GM12878 (cell line): ENCODE data around the gene GRN. TPM values are rescaled to one million over a fixed set of nuclear protein-coding genes. Genes with fewer than 3 reads are reported as not detected.

Experiments used
- ATAC-seq: fragments of 200-7000 bp; cut with Tn5 transposase; 3 replicates; pipeline ENCODE4 v1.9.1; 2020; ENCODE audit warnings: mild to moderate bottlenecking, moderate library complexity
- BruUV-seq: library from RNA; stranded (reverse); fragments of 400-500 nt; replicated peaks from 2 replicates; lab custom pipeline; 2021; lab: Mats Ljungman, UMichigan
- CTCF ChIA-PET: fragments of 300-600 bp; sonication (Branson Sonifier 250); formaldehyde crosslinking; extraction: SDS; loops from one replicate; lab custom pipeline; 2021; ENCODE audit warnings: inconsistent platforms; lab: Yijun Ruan, JAX
- POLR2A ChIA-PET: fragments of 350-600 bp; formaldehyde crosslinking; extraction: SDS; loops from one replicate; lab custom pipeline; 2021; ENCODE audit warnings: inconsistent platforms; lab: Charles Lee
- RAD21 ChIA-PET: fragments of 300-600 bp; sonication (Branson Sonifier 250); formaldehyde crosslinking; loops from one replicate; lab custom pipeline; 2023; ENCODE audit warnings: antibody characterized with exemption; ENCODE audit not compliant: unreplicated experiment; lab: Charles Lee
- SMC1A ChIA-PET: fragments of 300-600 bp; sonication (Branson Sonifier 250); formaldehyde crosslinking; loops from one replicate; lab custom pipeline; 2023; ENCODE audit not compliant: unreplicated experiment, uncharacterized antibody; lab: Charles Lee
- DNase-seq: peaks from one replicate; pipeline ENCODE4 v3.0.0-alpha.2; 2011; ENCODE audit warnings: low read depth, low spot score
- FAIRE-seq: peaks from 3 replicates; lab custom pipeline; 2011; peaks lifted over from hg19 to GRCh38; lab: Jason Lieb, UNC
- H2AFZ ChIP-seq: 2 replicates; pipeline ENCODE4 v1.6.0; 2011; ENCODE audit warnings: low read depth, low read length, control low read depth; ENCODE audit not compliant: control insufficient read depth
- H3K27ac ChIP-seq: 2 replicates; pipeline ENCODE4 v1.5.1; 2011; ENCODE audit warnings: control low read depth; ENCODE audit not compliant: control insufficient read depth, insufficient read depth
- H3K27me3 ChIP-seq, 2 experiments: replicated peaks in 1 of 2; 2 replicates each; pipeline versions ENCODE4 v1.6.0 to v1.6.1; 2011; ENCODE audit warnings: low read length in 1 of 2; ENCODE audit not compliant: control insufficient read depth in 2 of 2, insufficient read depth in 2 of 2
- H3K36me3 ChIP-seq, 2 experiments: 2 replicates each; pipeline ENCODE4 v1.5.1; 2011; ENCODE audit warnings: low read length in 1 of 2; ENCODE audit not compliant: control insufficient read depth in 2 of 2, insufficient read depth in 2 of 2
- H3K4me1 ChIP-seq: 2 replicates; pipeline ENCODE4 v1.6.1; 2011; ENCODE audit warnings: mild to moderate bottlenecking, low read length, moderate library complexity, mixed read lengths; ENCODE audit not compliant: control insufficient read depth, insufficient read depth
- H3K4me2 ChIP-seq: 2 replicates; pipeline ENCODE4 v1.6.0; 2011; ENCODE audit warnings: control low read depth; ENCODE audit not compliant: control insufficient read depth, insufficient read depth
- H3K4me3 ChIP-seq: fragments of 200-600 bp; sonication (generic); 2 replicates; pipeline ENCODE4 v1.5.1; 2016
- H3K79me2 ChIP-seq: 2 replicates; pipeline ENCODE4 v1.6.0; 2011; ENCODE audit warnings: low read length; ENCODE audit not compliant: control insufficient read depth, insufficient read depth
- H3K9ac ChIP-seq: 2 replicates; pipeline ENCODE4 v1.8.0; 2011; ENCODE audit warnings: low read length, control low read depth, mixed read lengths; ENCODE audit not compliant: control insufficient read depth, insufficient read depth
- H3K9me3 ChIP-seq: replicated peaks from 3 replicates; pipeline ENCODE4 v1.5.1; 2011; ENCODE audit warnings: mild to moderate bottlenecking, low read length; ENCODE audit not compliant: control insufficient read depth, insufficient read depth
- H4K20me1 ChIP-seq: 2 replicates; pipeline ENCODE4 v1.6.0; 2011; ENCODE audit not compliant: control insufficient read depth, insufficient read depth
- ASH2L ChIP-seq: fragments of 300-600, 200-600 bp; sonication (generic); IDR thresholded peaks from 2 replicates; pipeline ENCODE4 v1.6.1; 2017; ENCODE audit warnings: low read depth, mild to moderate bottlenecking, borderline replicate concordance
- EP300 ChIP-seq, 2 experiments: fragments of 150-350 bp in 1 of 2; IDR thresholded peaks; 2 replicates each; pipeline ENCODE4 v1.6.1; 2011 to 2012; ENCODE audit warnings: low read depth in 2 of 2, low read length in 2 of 2, borderline replicate concordance in 1 of 2, improper control_type of control experiment in 1 of 2, inconsistent platforms in 1 of 2; ENCODE audit not compliant: control insufficient read depth in 1 of 2
- HDAC6 ChIP-seq: fragments of 200-600 bp; sonication (generic); IDR thresholded peaks from one replicate; pipeline ENCODE4 v1.8.0; 2017; ENCODE audit warnings: antibody characterized with exemption; ENCODE audit not compliant: unreplicated experiment
- LARP7 ChIP-seq: fragments of 450-650 bp; IDR thresholded peaks from 2 replicates; pipeline ENCODE4 v1.6.1; 2017; ENCODE audit warnings: mild to moderate bottlenecking
- MXI1 ChIP-seq: fragments of 150-350 bp; IDR thresholded peaks from 2 replicates; pipeline ENCODE4 v1.6.1; 2011; ENCODE audit warnings: low read depth, mild to moderate bottlenecking, inconsistent platforms, low read length, improper control_type of control experiment
- SMC3 ChIP-seq: IDR thresholded peaks from 2 replicates; pipeline ENCODE4 v1.6.1; 2011; ENCODE audit warnings: low read length, improper control_type of control experiment, borderline replicate concordance
- SREBF1 ChIP-seq: IDR thresholded peaks from 2 replicates; pipeline ENCODE4 v1.6.1; 2012; ENCODE audit warnings: mild to moderate bottlenecking, low read length
- ZSCAN29 ChIP-seq: fragments of 450-650 bp; IDR thresholded peaks from 2 replicates; pipeline ENCODE4 v1.6.1; 2017; ENCODE audit warnings: mild to moderate bottlenecking, moderate library complexity
- WGBS: methylation state at CpG from one replicate; pipeline ENCODE4 v1.1.6; 2016; ENCODE audit warnings: low lambda C conversion rate; ENCODE audit not compliant: insufficient replicate concordance, insufficient coverage; ENCODE audit errors: missing lambda C conversion rate; 5-methylcytosine and 5-hydroxymethylcytosine counted together
- in situ Hi-C: fragments of 300-500 bp; cut with MboI; formaldehyde crosslinking; loops from 9 replicates; pipeline ENCODE4 v1.14.3; 2018; ENCODE audit warnings: mixed read lengths
- intact Hi-C: fragments of 100-400 bp; cut with micrococcal nuclease; formaldehyde crosslinking; loops from one replicate; pipeline ENCODE4 v1.14.2; 2022; ENCODE audit not compliant: unreplicated experiment
- polyA plus RNA-seq, 11 experiments: library from polyadenylated mRNA; depleted of rRNA in 4 of 11; unstranded in 6 of 11; stranded (reverse) in 5 of 11; fragments of >200 nt; fragmentation: Nextera tagmentation in 4 of 11; fragmentation: Illumina TruSeq in 1 of 11; extraction: Ambion mirVana in 4 of 11; extraction: Trizol in 1 of 11; gene quantifications; 1 replicate in 1 of 11; 2 replicates in 10 of 11; pipeline versions ENCODE4 v1.2.1 to v1.2.3, GENCODE V29; 2011 to 2016; ENCODE audit warnings: inconsistent platforms in 2 of 11, missing spikeins in 2 of 11, low read depth in 1 of 11
- total RNA-seq, 4 experiments: library from RNA; depleted of rRNA in 3 of 4; stranded (reverse); fragments of >200 nt in 3 of 4; fragmentation: Illumina TruSeq in 1 of 4; extraction: Trizol in 1 of 4; gene quantifications; 2 replicates each; pipeline versions ENCODE4 v1.2.1 to v1.2.3, GENCODE V29; 2013 to 2021
- TF ChIP-seq, protein P1 (sequence below): fragments of 450-650 bp; formaldehyde crosslinking; IDR thresholded peaks from 2 replicates; pipeline ENCODE4 v1.5.0; 2022; ENCODE audit warnings: mild to moderate bottlenecking, missing genetic modification characterization
- TF ChIP-seq, protein P2 (sequence below): fragments of 450-650 bp; IDR thresholded peaks from 2 replicates; pipeline ENCODE4 v1.6.1; 2017; ENCODE audit warnings: mild to moderate bottlenecking, moderate library complexity

Gene GRN
- total and polyA plus RNA-seq, 10 of the 15 experiments (the other 5 are each of a cell fraction or from before 2014, with no cell fraction given), result 22.3 to 389 (median 139) TPM

DNA sequence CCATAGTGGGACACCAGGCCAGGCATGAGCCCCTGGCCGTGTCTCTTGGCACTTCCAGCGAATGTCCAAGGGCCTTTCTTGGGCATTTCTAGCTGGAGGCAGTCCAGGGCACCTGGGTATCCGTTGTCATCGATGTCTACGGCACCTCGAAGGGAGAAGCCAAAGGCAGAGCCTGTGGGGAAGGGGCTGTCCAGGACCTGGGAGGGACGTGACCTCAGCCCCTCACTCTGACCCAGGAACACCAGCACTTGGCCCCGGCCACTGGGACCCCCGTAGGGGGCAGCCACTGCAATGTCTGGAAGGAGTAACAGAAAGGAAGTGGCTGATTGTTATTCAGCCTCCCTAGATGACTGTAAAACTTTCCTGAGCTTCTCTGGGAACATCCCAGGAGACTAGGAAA, 35.7 kb downstream of the GRN start:
- no peak overlapping the region for H3K4me2 ChIP-seq
- no peak for DNase-seq
- POLR2A ChIA-PET, result no interaction called here
- RAD21 ChIA-PET, result no interaction called here
- H3K79me2 ChIP-seq, result no peaks in the 10 kb centered on the region
- BruUV-seq, result no TSS peak
- CTCF ChIA-PET, result interaction anchor here (1.1 kb wide), 1 partner anchor 18 kb away, joined by 4 read pairs; the partner anchor contains the start of gene FAM171A2
- no peak overlapping the region for H3K9ac ChIP-seq
- H4K20me1 ChIP-seq, result no peaks in the 10 kb centered on the region
- H3K27me3 ChIP-seq, result no peaks in the 10 kb centered on the region; a peak in 2 of 4 replicates
- FAIRE-seq, result no peak
- H2AFZ ChIP-seq, result no peak overlapping the region
- no peaks in the 10 kb centered on the region for H3K36me3 ChIP-seq
- 25% methylated on average over 9 of the region's 9 CpGs for WGBS
- no peak for ATAC-seq
- H3K4me1 ChIP-seq, result no peaks in the 10 kb centered on the region
- no peak overlapping the region for H3K27ac ChIP-seq
- TF ChIP-seq SMC3, result no peak
- TF ChIP-seq, all 136 proteins: peak for 0
- Histone ChIP-seq H3K4me3 (no peak overlapping the region), H3K9me3 (no peaks in the 10 kb centered on the region)
- SMC1A ChIA-PET, result no interaction called here
- in situ Hi-C loops, result no loop called here
- intact Hi-C loops, result no loop called here

DNA sequence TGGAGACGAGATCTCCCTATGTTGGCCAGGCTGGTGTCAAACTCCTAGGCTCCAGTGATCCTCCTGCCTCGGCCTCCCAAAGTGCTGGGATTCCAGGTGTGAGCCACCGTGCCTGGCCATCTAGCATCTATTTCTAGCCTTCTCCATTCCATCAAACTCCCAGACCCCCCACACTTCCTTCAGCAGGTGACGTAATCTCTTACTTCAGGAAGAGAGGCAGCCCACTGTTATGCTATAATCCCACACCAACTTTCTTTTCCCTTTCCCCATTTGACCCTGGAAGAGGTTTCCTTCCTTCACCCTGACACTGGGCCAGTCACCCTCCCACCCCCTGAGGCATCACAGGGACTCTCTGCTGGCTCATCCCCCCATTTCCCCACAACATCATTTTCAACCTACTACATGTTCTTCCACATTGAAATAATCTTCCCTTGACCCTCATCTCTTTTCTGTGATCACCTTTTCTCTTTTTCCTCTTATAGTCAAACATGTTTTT, 36.8 kb downstream of the GRN start:
- no peaks in the 10 kb centered on the region for H4K20me1 ChIP-seq
- no peaks in the 10 kb centered on the region for H3K4me1 ChIP-seq
- H3K27me3 ChIP-seq, result no peaks in the 10 kb centered on the region; a peak in 2 of 4 replicates
- no peaks in the 10 kb centered on the region for H3K9me3 ChIP-seq
- intact Hi-C loops, result no loop called here
- H3K79me2 ChIP-seq, result no peaks in the 10 kb centered on the region
- BruUV-seq, result no TSS peak
- in situ Hi-C loops, result no loop called here
- ATAC-seq (no peak), DNase-seq (no peak), FAIRE-seq (no peak)
- no peak overlapping the region for H3K9ac ChIP-seq
- WGBS, result 12% methylated on average over 4 of the region's 4 CpGs
- ChIA-PET RAD21 (no interaction called here), CTCF (no interaction called here), POLR2A (no interaction called here), SMC1A (no interaction called here)
- H3K36me3 ChIP-seq, result no peaks in the 10 kb centered on the region
- H3K27ac ChIP-seq, result no peak overlapping the region
- H3K4me3 ChIP-seq, result no peak overlapping the region
- no peak overlapping the region for H2AFZ ChIP-seq
- H3K4me2 ChIP-seq, result no peak overlapping the region
- TF ChIP-seq LARP7 (no peak), HDAC6 (no peak), EP300 (IDR thresholded peaks at IDR 0.05; ENCODE audit: borderline replicate concordance in 1 of 2, control insufficient read depth in 1 of 2, low read depth in 2 of 2, low read length in 2 of 2) (no peak), MXI1 (no peak), ASH2L (no peak), ZSCAN29 (no peak), SREBF1 (no peak)
- TF ChIP-seq, protein P1, sequence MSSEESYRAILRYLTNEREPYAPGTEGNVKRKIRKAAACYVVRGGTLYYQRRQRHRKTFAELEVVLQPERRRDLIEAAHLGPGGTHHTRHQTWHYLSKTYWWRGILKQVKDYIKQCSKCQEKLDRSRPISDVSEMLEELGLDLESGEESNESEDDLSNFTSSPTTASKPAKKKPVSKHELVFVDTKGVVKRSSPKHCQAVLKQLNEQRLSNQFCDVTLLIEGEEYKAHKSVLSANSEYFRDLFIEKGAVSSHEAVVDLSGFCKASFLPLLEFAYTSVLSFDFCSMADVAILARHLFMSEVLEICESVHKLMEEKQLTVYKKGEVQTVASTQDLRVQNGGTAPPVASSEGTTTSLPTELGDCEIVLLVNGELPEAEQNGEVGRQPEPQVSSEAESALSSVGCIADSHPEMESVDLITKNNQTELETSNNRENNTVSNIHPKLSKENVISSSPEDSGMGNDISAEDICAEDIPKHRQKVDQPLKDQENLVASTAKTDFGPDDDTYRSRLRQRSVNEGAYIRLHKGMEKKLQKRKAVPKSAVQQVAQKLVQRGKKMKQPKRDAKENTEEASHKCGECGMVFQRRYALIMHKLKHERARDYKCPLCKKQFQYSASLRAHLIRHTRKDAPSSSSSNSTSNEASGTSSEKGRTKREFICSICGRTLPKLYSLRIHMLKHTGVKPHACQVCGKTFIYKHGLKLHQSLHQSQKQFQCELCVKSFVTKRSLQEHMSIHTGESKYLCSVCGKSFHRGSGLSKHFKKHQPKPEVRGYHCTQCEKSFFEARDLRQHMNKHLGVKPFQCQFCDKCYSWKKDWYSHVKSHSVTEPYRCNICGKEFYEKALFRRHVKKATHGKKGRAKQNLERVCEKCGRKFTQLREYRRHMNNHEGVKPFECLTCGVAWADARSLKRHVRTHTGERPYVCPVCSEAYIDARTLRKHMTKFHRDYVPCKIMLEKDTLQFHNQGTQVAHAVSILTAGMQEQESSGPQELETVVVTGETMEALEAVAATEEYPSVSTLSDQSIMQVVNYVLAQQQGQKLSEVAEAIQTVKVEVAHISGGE (CRISPR knock-in tag), result no peak
- TF ChIP-seq, protein P2, sequence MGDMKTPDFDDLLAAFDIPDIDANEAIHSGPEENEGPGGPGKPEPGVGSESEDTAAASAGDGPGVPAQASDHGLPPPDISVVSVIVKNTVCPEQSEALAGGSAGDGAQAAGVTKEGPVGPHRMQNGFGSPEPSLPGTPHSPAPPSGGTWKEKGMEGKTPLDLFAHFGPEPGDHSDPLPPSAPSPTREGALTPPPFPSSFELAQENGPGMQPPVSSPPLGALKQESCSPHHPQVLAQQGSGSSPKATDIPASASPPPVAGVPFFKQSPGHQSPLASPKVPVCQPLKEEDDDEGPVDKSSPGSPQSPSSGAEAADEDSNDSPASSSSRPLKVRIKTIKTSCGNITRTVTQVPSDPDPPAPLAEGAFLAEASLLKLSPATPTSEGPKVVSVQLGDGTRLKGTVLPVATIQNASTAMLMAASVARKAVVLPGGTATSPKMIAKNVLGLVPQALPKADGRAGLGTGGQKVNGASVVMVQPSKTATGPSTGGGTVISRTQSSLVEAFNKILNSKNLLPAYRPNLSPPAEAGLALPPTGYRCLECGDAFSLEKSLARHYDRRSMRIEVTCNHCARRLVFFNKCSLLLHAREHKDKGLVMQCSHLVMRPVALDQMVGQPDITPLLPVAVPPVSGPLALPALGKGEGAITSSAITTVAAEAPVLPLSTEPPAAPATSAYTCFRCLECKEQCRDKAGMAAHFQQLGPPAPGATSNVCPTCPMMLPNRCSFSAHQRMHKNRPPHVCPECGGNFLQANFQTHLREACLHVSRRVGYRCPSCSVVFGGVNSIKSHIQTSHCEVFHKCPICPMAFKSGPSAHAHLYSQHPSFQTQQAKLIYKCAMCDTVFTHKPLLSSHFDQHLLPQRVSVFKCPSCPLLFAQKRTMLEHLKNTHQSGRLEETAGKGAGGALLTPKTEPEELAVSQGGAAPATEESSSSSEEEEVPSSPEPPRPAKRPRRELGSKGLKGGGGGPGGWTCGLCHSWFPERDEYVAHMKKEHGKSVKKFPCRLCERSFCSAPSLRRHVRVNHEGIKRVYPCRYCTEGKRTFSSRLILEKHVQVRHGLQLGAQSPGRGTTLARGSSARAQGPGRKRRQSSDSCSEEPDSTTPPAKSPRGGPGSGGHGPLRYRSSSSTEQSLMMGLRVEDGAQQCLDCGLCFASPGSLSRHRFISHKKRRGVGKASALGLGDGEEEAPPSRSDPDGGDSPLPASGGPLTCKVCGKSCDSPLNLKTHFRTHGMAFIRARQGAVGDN, result no peak
